ENCODE results near the gene GPRASP1. TPM values are rescaled to one million over a fixed set of nuclear protein-coding genes. Genes with fewer than 3 reads are reported as not detected.

GPRASP1 gene
- 1 to 10 TPM; 3.0 to 3.9 TPM for total RNA-seq

- Mint-ChIP-seq H3K9me3 (no peaks in the 10 kb centered on the region), H3K4me3 (peak within 1 kb of the TSS; percentile 87), H3K36me3 (ENCODE audit: low read depth) (peaks cover 18% of the 10 kb centered on the region), H3K4me1 (ENCODE audit: low read depth) (peaks cover 19% of the 10 kb centered on the region), H3K27ac (peak within 1 kb of the TSS; percentile 90), H3K27me3 (no peaks in the 10 kb centered on the region)
- POLR2A ChIA-PET, result no interaction called here
- intact Hi-C loops (cut with micrococcal nuclease), result no loop called here
- DNase-seq, result peak; percentile 44
- peak; percentile 54 for ATAC-seq
- CTCF ChIA-PET, result no interaction called here
- TF ChIP-seq CTCF (IDR thresholded peaks at IDR 0.05), result no peak
Observed at GRCh38 chrX:102651242-102652011, at the start of gene GPRASP1. Gene GPRASP1, plus strand, starts transcription at chrX:102651483. Its CDS starts 2,431 bp downstream, at chrX:102653914.

GRCh38 chrX:102604327-102604726, 47.0 kb upstream of the GPRASP1 start:
- H3K4me1 Mint-ChIP-seq (ENCODE audit: low read depth), result peaks cover 48% of the 10 kb centered on the region
- no peaks in the 10 kb centered on the region for H3K27me3 Mint-ChIP-seq
- intact Hi-C loops (cut with micrococcal nuclease), result no loop called here
- POLR2A ChIA-PET, result no interaction called here
- DNase-seq (no peak), ATAC-seq (no peak)
- H3K27ac Mint-ChIP-seq, result no peak overlapping the region
- H3K4me3 Mint-ChIP-seq, result no peak overlapping the region
- H3K36me3 Mint-ChIP-seq (ENCODE audit: low read depth), result peaks cover 33% of the 10 kb centered on the region
- no peaks in the 10 kb centered on the region for H3K9me3 Mint-ChIP-seq
- no peak for TF ChIP-seq CTCF (IDR thresholded peaks at IDR 0.05)
- CTCF ChIA-PET, result no interaction called here

GRCh38 chrX:102606115-102606514, 45.2 kb upstream of the GPRASP1 start:
- intact Hi-C loops (cut with micrococcal nuclease), result no loop called here

GRCh38 chrX:102610905-102611304, 40.4 kb upstream of the GPRASP1 start:
- Mint-ChIP-seq H3K4me1 (ENCODE audit: low read depth) (peaks cover 20% of the 10 kb centered on the region), H3K27ac (no peak overlapping the region), H3K36me3 (ENCODE audit: low read depth) (peaks cover 42% of the 10 kb centered on the region), H3K4me3 (no peak overlapping the region), H3K27me3 (no peaks in the 10 kb centered on the region), H3K9me3 (peaks cover 2% of the 10 kb centered on the region)
- no peak for ATAC-seq
- ChIA-PET CTCF (interaction anchor here (0.6 kb wide), 1 partner anchor 76 kb away, joined by 3 read pairs; no protein-coding TSS in a partner anchor), POLR2A (no interaction called here)
- intact Hi-C loops (cut with micrococcal nuclease), result no loop called here
- DNase-seq, result no peak
- TF ChIP-seq CTCF (IDR thresholded peaks at IDR 0.05), result no peak

More at GRCh38 chrX:102606115-102606514, 45.2 kb upstream of the GPRASP1 start:
- no peak overlapping the region for H3K4me3 Mint-ChIP-seq
- no peak for ATAC-seq
- no peaks in the 10 kb centered on the region for H3K27me3 Mint-ChIP-seq
- H3K36me3 Mint-ChIP-seq (ENCODE audit: low read depth), result peaks cover 40% of the 10 kb centered on the region
- no peak for DNase-seq
- no peak overlapping the region for H3K27ac Mint-ChIP-seq
- no peaks in the 10 kb centered on the region for H3K9me3 Mint-ChIP-seq
- CTCF ChIA-PET, result no interaction called here
- POLR2A ChIA-PET, result no interaction called here
- no peak for TF ChIP-seq CTCF (IDR thresholded peaks at IDR 0.05)
- H3K4me1 Mint-ChIP-seq (ENCODE audit: low read depth), result peaks cover 37% of the 10 kb centered on the region

- peak overlapping the region; percentile 5 for H3K27ac Mint-ChIP-seq
- peaks cover 28% of the 10 kb centered on the region for H3K36me3 Mint-ChIP-seq (ENCODE audit: low read depth)
- H3K27me3 Mint-ChIP-seq, result no peaks in the 10 kb centered on the region
- H3K9me3 Mint-ChIP-seq, result peaks cover 17% of the 10 kb centered on the region
- ChIA-PET POLR2A (no interaction called here), CTCF (no interaction called here)
- DNase-seq (no peak), ATAC-seq (peak; percentile 24)
- no peak for TF ChIP-seq CTCF (IDR thresholded peaks at IDR 0.05)
- peaks cover 27% of the 10 kb centered on the region for H3K4me1 Mint-ChIP-seq (ENCODE audit: low read depth)
- intact Hi-C loops (cut with micrococcal nuclease), result no loop called here
- no peak overlapping the region for H3K4me3 Mint-ChIP-seq
Observed at GRCh38 chrX:102624105-102624504, 27.2 kb upstream of the GPRASP1 start.
